NCI-H526 (cell line): ENCODE measurements around the gene TMEM139.

ENCODE experiments used
- DNase-seq, 2 experiments: peaks; one replicate each; lab custom pipeline; 2025; lab: John Stamatoyannopoulos, UW

TMEM139 gene

DNA sequence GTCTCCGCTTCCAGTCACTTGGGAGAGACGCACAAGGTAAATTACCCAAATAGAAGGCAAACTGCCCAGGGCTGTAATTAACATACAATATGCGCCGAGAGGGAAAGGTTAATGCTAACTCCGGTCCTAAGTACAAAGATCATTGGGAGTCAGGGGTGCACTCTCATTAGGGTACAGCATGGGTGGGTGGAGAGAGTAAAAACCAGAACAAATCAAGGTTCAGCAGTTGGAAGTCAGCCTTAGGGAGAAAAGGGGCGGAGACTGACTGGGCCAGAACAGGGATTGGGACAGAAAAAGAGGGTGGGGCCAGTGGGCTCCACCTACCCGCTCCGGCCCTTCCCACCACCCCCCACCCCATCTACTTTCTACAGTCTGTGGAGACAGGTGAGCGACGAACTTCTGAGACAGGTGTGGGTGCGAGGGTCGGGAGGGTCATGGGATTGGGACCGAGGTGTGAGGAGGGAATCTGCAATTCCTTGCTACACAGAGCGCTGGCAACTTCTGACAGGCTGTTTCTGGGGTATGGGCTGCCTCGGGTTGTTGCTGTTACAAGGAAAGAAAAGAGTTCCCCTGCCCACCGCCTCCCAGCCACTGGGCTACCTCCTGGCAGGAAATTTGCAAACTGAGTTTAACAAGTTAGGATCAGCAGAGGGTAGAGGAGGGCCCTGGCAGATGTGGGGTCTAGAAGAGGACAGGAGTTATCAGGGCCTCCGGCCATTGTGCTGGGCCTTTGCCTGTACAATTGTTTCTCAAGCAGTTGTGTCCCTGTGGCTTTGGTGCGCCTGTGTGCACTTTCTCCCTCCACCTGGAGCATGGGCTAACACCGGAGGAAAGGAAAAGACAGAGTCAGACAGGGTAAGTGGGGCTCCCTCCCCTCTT is at the start of gene TMEM139:
TSS of gene TMEM139 (plus strand) at position 368 of the 879 bp plus-strand sequence. CDS start 1,000 bp downstream, outside the sequence.
- DNase-seq, result peak in 1 of 2 experiments; percentile 62

DNA sequence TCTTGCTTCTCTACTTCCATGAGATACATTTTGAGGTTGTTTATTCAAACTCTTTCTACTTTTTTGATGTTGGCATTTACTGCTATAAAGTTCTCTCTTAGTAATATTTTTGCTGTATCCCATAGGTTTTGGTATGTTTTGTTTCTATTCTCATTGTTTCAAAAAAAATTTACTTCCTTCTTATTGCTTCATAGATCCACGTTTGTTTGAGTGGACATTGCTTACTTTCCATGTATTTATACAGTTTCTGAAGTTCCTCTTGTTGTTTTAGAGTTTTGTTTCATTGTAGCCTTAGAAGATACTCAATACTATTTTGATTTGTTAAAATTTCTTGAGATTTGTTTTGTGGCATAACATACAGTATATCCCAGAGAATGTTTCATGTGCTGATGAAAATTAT is 49.2 kb upstream of the TMEM139 start:
- DNase-seq, result no peak

DNA sequence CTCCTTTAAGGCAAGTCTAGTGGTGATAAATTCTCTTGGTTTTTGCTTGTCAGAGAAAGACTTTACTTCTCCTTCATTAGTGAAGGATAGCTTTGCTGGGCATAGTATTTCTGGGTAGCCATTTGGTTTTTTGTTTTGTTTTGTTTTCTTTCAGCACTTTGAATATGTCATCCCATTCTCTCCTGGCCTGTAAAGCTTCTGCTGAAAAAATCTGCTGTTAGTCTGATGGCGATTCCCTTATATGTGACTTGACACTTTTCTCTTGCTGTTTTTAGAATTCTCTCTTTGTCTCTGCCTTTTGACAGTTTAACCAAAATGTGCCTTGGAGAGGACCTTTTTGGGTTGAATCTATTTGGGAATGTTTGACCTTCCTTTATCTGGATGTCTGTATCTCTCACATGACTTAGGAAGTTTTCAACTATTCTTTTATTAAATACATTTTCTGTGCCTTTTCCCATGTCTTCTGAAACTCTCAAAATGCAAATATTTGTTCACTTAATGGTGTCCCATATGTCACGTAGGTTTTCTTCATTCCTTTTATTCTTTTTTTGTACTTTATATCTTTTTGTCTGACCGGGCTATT is 48.3 kb upstream of the TMEM139 start:
- DNase-seq, result no peak

DNA sequence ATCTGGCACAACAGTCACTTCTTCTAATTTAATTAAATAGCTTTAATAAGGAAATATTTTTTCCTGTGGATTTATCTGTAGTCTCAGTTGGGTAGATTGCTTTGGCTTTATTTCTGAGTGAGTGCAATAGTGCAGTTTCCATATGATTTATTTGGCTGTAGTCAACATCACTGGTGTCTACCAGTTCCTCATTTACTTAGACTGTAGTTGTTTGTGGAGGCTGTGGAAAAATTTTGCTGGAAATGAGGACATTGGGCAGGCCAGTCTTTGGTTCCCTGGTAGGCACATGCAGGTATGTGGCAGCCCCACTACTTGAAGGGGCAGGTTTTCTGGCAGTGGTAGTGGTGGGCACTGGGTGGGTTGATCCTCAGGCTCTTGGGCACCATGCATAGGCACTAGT is 47.4 kb upstream of the TMEM139 start:
- no peak for DNase-seq

DNA sequence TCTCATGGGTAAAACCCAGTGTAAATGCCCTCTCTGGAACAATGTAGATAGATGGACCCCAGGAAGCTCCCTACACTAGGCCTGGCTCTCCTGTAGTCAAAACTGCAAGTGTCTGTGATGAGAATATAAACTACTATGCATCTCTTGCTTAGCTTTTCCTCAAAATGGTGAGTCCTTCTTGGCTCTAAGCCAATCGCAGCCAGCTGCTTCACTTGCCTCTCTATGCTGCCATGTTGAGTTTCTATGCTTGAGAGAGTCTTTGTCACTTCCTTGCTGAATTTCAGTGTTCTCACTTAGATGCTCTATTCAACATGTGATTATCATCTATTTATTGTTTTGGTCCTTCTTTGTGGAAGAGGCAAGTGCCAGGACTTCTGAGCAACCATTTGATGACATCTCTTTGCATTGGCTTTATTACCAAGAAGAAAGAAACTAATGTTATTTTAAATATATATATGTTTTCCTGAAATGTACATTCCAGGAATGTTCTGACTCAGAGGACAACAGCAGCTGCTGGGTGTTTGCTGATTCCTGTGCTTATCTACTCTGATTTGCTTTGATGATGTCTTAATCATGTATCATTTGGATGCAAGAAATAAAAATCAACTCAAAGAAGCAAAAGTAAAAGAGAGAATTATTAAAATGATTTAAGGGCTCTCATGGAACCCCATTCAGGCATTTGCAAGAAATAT is 46.3 kb upstream of the TMEM139 start:
- DNase-seq, result no peak

DNA sequence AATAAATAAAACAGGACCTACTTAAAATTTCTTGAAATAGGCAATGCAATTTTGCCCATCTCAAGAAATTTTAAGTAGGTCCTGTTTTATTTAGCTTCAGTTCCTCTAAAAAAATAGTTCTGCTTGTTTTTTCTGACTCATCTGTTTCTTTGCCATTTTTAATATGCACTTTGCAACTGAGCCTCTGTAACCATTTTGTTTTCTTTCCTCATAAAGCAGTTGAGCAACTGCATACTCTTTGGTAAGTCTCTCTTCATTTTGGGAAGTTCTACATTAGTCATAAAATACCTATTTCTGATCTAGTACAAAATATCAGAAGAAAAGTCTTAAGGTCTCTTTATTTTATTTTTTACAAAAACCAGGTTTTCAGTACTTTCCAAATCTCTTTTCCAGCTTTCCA is 44.9 kb upstream of the TMEM139 start:
- DNase-seq, result no peak

DNA sequence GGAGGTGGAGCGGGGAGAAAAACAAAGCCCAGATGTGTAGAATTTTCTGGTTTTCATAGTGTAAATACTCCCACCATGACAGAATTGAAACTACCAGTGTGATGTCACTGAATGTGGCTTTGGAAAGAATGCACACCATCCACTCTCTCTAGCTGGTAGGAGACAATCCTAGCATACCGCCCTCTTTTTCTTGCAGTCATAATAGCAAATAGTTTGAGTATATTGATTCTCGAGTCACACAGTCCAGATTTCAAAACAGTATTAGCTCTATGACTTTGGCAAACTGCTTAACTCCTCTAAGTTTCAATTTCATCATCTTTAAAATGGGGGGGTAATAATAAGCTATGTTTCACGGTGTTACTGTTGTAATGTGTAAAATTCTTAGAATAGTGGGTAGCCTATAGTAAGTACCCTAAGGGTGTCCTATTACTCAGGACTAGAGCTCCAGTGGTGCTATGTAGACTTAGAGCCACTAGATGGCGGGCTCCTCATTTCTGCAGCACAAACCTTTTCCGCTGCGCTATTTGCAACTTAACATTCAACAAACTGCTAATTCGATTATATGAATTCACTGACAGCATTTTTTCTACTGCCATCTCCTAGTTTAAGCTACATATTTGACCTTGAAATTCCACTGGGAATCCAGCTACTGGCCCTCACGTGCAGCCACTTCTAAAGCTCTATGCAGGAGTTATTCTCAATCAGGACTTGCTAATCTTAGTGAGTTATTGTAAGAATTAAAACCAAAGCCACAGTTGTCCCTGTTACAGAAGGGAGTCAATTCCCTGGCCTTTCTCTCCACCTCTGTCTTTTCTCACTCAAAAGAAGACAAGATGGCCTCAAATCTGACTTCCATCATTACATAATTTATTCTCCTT is 44.2 kb upstream of the TMEM139 start:
- DNase-seq, result peak; percentile 63 to 84

DNA sequence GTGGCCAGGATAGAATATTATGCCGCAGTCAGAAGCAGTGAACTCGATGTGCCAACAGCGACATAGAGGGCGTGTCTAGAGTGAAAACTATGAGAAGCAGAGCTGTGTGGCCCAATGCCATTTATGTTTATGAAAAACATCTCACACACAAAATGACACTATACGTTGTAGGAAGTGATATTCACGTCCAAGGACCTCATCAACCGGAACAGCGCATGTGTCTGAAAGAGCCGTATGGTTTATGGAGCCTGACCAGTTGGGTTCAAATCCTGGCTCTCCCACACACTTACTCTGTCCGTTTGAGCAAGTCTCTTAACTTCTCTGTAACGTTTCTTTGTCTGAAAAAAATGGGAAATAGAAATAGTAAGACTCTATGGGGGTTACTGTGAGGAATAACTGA is 42.5 kb upstream of the TMEM139 start:
- DNase-seq, result no peak

DNA sequence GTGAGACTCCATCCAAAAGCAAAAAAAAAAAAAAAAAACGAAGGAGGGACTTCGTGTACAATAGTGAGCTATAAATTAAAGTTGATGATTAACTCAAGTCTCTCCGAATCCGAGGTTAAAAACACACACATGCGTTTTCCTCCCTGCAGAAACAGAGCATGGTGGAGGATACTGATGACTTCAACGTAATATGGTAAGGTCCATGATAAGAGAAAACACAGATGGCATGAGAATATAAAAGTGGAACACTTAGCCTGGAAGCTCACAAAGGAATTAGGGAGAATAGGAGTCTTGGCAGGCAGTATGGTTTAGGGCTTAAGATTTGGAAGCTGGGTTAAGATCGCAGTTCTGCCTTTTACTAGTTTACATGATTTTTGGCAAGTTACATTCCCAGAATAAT is 41.6 kb upstream of the TMEM139 start:
- DNase-seq, result no peak

DNA sequence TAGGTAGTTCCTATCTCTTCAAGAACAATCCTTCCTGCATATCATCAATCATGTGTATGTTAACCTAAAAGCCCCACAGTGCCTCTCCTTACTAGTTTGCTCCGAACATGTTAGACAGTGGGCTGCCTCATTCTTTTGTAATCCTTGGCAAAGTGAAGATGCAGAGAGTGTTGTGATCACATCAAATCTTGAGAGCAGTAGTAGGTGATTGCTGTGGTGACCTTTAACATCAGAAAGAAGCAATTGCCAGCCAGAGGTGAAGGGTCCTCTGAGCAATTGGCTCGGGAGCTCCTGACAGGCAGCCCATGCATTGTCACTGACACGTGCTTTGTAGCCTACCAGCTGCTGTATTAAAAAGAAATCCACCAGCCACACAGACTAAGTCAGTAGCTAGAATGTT is 41.1 kb upstream of the TMEM139 start:
- DNase-seq, result no peak

DNA sequence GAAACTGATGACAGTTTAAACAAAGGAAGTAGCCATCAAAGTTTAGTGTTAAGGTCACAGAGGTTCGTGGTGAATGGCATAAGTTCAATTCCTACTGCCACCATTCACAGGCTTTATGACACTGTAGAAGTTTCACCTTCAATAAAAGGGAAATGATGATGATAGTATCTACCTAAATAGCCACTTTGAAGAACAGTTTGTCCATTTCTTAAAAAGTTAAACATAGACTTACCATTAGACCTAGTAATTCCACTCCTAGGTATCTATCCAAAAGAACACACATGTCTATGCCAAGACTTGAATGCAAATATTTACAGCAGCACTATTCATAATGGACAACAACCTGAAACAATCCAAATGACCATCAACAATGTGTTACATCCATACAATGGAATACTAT is 40.4 kb upstream of the TMEM139 start:
- no peak for DNase-seq

DNA sequence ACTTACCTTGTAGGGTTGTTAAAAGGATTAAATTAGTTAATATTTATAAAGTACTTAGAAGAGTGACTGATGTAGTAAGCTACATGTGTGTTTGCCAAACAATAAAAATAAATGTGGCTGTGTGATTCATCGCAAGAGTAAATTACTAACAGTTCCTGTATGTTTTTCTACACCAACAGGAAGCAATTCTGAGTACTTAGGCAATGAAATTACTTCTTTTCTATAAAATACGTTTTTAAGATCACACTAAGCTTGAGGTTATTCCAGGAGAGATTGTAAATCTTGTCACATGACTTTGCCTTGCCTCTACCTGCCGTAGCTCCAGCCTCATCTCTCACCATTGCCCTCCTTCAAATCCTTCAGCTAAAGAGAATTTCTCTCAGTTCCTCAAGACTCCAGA is 39.6 kb upstream of the TMEM139 start:
- no peak for DNase-seq

DNA sequence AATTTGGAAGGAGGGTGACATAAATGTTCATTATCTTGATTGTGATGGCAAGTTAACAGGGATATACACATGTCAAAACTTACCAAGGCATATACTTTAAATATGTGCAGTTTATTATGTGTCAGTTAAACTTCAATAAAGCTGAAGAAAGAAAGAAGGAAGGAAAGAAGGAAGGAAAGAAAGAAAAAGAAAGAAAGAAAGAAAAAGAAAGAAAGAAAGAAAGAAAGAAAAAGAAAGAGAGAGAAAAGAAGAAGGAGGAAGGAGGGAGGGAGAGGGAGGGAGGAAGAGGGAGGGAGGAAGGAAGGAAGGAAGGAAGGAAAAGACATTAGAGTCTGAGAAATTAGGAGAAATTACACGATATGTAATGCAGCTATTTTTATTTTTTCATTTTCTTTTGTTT is 37.4 kb upstream of the TMEM139 start:
- no peak for DNase-seq

DNA sequence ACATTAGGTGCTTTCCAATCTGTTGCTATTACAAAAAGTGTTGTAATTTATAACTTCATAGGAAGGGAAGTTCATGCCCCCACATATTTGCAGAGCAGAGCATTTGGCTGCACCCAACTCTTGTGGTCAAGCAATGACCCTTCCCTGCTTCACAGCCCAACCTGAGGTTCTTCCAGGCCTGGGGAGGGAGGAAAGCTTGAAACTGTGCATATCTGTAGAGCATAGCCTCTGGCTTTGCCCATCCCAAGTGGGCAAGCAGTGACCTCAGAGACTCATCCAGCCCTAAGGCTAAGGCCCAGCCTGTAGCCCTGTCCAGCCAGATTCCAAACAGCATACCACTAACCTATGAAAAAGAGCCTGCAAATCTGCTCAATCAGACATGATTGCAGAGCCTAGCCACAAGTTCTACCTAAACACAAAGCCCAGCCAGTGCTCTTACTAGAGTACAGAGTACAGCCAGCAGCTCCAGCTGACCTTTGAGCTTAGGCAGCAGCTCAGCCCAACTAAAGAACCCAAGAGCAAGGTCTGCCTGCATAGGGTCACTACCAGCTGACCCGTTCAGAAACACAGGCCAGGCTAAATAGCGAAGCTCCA is 35.9 kb upstream of the TMEM139 start:
- no peak for DNase-seq

DNA sequence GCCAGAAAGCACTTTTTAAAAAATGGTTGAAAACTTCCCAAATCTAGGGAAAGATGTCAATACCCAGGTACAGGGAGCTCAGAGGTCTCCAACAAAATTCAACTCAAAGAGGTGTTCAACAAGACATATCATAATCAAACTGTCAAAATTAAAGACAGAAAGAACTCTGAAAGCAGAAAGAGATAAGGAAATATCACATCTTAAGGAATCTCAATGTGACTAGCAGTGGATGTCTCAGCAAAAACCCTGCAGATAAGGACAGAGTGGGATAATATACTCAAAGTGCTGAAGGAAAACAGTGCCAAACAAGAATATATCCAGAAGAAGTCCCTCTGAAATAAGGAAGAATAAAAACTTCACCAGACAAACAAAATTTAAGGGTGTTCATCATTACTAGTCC is 34.6 kb upstream of the TMEM139 start:
- DNase-seq, result no peak

DNA sequence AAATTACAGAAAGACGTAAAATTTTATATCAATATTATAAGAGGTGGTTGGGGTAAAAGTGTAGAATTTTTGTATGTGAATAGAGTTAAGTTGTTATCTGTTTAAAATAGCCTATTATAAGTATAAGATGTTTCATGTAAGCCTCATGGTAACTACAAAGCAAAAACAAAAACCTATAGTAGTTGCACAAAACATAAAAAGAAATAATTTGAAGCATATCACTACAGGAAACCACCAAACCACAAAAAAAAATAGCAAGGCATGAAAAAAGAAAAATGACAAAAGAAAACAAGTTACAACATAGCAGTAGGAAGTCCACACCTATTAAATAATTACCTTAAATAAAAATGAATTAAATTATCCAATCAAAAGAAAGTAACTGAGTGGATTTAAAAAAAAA is 33.9 kb upstream of the TMEM139 start:
- no peak for DNase-seq

DNA sequence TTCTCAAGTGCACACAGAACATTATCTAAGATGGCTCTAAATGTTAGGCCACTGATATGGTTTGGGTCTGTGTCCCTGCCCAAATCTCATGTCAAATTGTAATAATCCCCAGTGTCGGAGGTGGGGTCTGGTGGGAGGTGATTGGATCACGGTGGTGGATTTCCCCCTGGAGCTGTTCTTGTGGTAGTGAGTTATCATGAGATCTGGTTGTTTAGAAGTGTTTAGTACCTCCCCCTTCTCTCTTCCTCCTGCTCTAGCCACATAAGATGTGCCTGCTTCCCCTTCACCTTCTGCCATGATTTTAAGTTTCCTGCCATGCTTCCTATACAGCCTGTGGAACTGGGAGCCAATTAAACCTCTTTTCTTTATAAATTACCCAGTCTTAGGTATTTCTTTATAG is 32.8 kb upstream of the TMEM139 start:
- no peak for DNase-seq

DNA sequence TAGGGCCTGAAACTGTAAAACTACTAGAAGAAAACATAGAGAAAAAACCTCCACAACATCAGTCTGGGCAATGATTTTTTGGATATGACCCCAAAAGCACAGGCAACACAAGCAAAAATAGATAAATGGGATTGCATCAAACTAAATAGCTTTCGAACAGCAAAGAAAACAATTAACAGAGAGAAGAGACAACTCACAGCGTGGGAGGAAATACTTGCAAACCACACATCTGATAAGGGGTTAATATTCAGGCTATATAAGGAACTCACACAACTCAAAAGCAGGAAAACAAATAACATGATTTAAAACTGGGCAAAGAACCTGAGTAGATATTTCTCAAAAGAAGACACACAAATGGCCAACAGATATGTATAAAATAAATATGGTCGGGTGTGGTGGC is 29.2 kb upstream of the TMEM139 start:
- no peak for DNase-seq

DNA sequence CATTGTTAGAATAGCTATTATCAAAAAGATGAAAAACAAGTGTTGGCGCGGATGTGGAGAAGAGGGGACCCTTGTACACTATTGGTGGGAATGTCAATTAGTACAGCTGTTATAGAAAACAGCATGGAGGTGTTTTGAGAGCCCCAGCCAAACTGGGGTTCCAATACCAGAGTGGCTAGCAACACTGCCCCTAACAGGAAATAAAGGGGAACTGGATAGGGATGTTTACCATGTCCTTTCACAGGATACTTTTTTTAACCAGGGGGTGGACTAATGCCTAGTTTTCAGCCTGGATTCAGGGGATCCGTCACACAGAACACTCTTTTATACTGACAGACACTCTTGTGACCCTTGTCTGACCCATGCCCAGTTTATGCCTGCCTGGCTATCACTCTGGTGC is 28.4 kb upstream of the TMEM139 start:
- DNase-seq, result no peak

DNA sequence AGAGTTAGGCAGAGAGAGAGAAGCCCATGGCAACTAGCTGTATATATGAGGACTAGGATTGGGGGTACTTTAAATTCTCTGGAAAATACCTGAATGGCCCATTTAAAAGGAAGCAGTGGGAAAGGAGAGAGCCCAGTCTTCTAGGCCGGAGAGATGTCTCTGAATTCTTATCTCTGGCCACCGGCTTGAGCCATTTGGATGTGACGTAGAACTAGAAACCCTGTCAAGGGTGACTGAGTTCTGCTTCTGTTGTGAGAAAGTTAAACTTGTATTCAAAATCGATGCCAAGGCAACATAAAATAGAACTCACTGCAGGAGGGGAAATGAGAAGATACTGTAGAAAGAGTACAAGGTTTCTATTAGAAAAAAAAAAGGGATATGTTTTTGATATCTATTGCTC is 27.8 kb upstream of the TMEM139 start:
- no peak for DNase-seq

DNA sequence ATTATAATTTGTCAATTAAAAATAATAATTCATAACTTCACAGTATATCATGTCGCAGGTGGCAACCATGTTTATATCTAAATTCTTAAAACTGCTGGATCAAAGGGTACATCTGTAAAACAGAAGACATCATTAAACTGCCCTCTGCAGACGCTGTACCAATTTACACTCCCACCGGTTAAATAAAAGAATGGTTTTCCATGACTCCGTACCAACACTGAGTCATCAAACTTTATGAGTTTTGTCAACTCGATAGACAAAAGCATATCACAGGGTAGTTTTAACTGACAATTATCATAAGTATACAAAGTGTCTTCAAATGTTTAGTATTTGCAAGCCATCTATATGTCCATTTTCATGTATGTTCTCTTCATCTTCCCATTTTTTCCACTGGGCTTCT is 27.3 kb upstream of the TMEM139 start:
- no peak for DNase-seq

DNA sequence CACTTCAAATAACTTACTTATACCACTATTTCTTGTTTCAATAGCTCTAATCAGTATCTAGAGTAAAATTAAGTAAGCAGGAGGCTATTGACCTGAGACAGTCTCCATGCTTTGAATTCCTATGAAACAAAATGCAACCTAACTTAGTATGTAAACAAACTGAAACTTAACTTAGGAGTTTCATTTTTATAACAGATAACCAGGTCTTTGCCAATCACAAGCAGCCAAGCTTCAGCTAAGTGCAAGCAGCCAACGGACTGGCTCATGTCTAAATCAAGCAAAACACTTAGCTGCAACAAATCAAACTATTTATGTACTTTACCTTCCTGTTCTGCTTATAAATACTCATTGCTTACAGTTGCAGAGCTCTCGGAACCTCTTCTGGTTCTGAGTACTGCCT is 25.9 kb upstream of the TMEM139 start:
- no peak for DNase-seq
